Prostate gland (tissue), 2 donors: ENCODE data around the gene OR10C1. TPM values are rescaled to one million over a fixed set of nuclear protein-coding genes. Genes with fewer than 3 reads are reported as not detected.

Experiments
- DNase-seq: peaks from one replicate; pipeline ENCODE4 v3.0.0-alpha.2; 2019; ENCODE audit warnings: low spot score
- H3K27ac ChIP-seq, 2 donors: fragments of 200-600 bp; sonication (generic); 2 replicates each; pipeline ENCODE4 v1.5.1; 2017 to 2019
- H3K27me3 ChIP-seq: fragments of 200-600 bp; sonication (generic); replicated peaks from 2 replicates; pipeline ENCODE4 v1.5.1; 2019; ENCODE audit not compliant: insufficient read depth
- H3K36me3 ChIP-seq, 2 donors: fragments of 200-600 bp; sonication (generic); 1 replicate in 1 of 2; 2 replicates in 1 of 2; pipeline versions ENCODE4 v1.5.1 to v1.8.1; 2017 to 2019
- H3K4me1 ChIP-seq: fragments of 200-600 bp; sonication (generic); replicated peaks from 2 replicates; pipeline ENCODE4 v1.5.1; 2019
- H3K4me3 ChIP-seq, 2 donors: fragments of 200-600 bp; sonication (generic); 2 replicates each; pipeline ENCODE4 v1.5.1; 2017 to 2019
- H3K9me3 ChIP-seq: fragments of 200-600 bp; sonication (generic); 2 replicates; pipeline ENCODE4 v1.5.1; 2017
- CTCF ChIP-seq, 4 experiments: fragments of 200-600 bp in 2 of 4; fragments of 450-650 bp in 2 of 4; sonication (generic) in 2 of 4; IDR thresholded peaks; 1 replicate in 3 of 4; 2 replicates in 1 of 4; pipeline ENCODE4 v1.5.1; 2016 to 2019; ENCODE audit warnings: antibody characterized with exemption in 4 of 4, mild to moderate bottlenecking in 2 of 4, moderate library complexity in 2 of 4
- POLR2A ChIP-seq: fragments of 450-650 bp; IDR thresholded peaks from one replicate; pipeline ENCODE4 v1.6.1; 2016; ENCODE audit warnings: antibody characterized with exemption, mild to moderate bottlenecking
- POLR2AphosphoS5 ChIP-seq: sonication (generic); formaldehyde crosslinking; IDR thresholded peaks from one replicate; pipeline ENCODE4 v1.6.1; 2017; ENCODE audit warnings: antibody characterized with exemption
- WGBS: methylation state at CpG from one replicate; pipeline ENCODE4 v1.1.5; 2018; 5-methylcytosine and 5-hydroxymethylcytosine counted together
- intact Hi-C: fragments of 100-400 bp; cut with DNase I; formaldehyde crosslinking; loops from one replicate; pipeline ENCODE4 v1.14.2; 2022
- total RNA-seq, 2 donors: library from RNA; depleted of rRNA; stranded (reverse); fragments of >200 nt; gene quantifications; one replicate each; pipeline ENCODE4 v1.1.0, GENCODE V29; 2016

OR10C1 gene
- not detected for total RNA-seq

DNA sequence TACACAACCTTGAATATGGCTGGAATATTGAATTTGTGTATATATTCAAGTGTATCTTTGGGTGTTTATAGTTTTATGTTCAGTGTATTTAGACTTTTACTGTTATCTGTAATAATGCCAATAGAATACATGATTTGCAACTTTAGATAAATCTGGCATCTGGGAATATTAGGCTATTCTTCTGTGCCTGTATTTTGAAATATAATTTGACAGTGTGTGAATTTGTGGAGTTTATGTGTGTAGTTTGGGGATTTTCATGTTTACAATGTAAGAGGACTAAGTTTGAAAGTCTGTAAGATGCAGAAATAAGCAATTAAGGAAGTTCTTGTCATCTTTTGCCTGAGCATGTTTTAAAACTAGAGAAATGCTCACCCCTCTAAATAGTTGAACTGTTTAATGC is at the start of gene OR10C1:
TSS of gene OR10C1 (plus strand) at position 301 of the 400 bp plus-strand sequence. CDS start 710 bp downstream, outside the sequence.
- H3K9me3 ChIP-seq = no peaks in the 10 kb centered on the region
- no peak within 1 kb of the TSS for H3K4me3 ChIP-seq
- no peaks in the 10 kb centered on the region for H3K27me3 ChIP-seq
- H3K36me3 ChIP-seq = no peaks in the 10 kb centered on the region
- no peak for DNase-seq
- TF ChIP-seq POLR2AphosphoS5 (no peak), CTCF (IDR thresholded peaks at IDR 0.05) (no peak), POLR2A (no peak)
- intact Hi-C loops = no loop called here
- no peaks in the 10 kb centered on the region for H3K4me1 ChIP-seq
- no peak within 1 kb of the TSS for H3K27ac ChIP-seq

GRCh38 chr6:29395331-29395730 is 43.8 kb upstream of the OR10C1 start, which contains the start of gene OR12D2:
TSS of gene OR12D2 (plus strand) at chr6:29395631. CDS start at chr6:29396700, 1,069 bp downstream.
- intact Hi-C loops = no loop called here
- Histone ChIP-seq H3K27ac (no peak within 1 kb of the TSS), H3K4me1 (no peaks in the 10 kb centered on the region), H3K27me3 (no peaks in the 10 kb centered on the region), H3K4me3 (no peak within 1 kb of the TSS), H3K9me3 (no peaks in the 10 kb centered on the region), H3K36me3 (no peaks in the 10 kb centered on the region)
- no peak for DNase-seq
- TF ChIP-seq CTCF (IDR thresholded peaks at IDR 0.05) (no peak), POLR2A (no peak), POLR2AphosphoS5 (no peak)

GRCh38 chr6:29399525-29399924 is 39.6 kb upstream of the OR10C1 start:
- intact Hi-C loops = no loop called here
- H3K27ac ChIP-seq = no peak overlapping the region

DNA sequence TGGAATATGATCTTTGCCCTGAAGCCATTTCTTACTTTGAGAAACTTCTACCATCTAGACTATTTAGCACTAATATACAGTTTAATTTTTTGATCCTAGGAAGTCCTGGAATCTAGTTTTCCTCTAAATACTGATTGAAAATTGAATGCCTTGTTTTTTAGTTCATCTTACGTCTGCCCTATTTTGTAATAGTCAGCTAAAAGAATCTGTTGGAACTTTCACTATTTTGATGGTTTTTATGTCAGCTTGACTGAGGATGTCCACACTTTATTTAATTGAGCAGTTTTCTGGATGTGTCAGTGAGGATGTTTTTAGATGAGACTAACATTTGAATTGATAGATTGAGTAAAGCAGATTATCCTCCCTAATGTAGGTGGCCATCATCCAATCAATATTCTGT is 35.3 kb upstream of the OR10C1 start:
- no peak for TF ChIP-seq CTCF (IDR thresholded peaks at IDR 0.05)
- Histone ChIP-seq H3K27ac (no peak overlapping the region), H3K36me3 (no peaks in the 10 kb centered on the region), H3K4me1 (no peaks in the 10 kb centered on the region), H3K4me3 (no peak overlapping the region), H3K9me3 (no peaks in the 10 kb centered on the region), H3K27me3 (no peaks in the 10 kb centered on the region)
- DNase-seq = no peak
- WGBS = 93% methylated on average over 1 of the region's 1 CpG
- intact Hi-C loops = no loop called here

More at GRCh38 chr6:29399525-29399924, 39.6 kb upstream of the OR10C1 start:
- TF ChIP-seq CTCF (IDR thresholded peaks at IDR 0.05) (no peak), POLR2A (no peak), POLR2AphosphoS5 (no peak)
- H3K36me3 ChIP-seq = no peaks in the 10 kb centered on the region
- H3K4me3 ChIP-seq = no peak overlapping the region
- H3K4me1 ChIP-seq = no peaks in the 10 kb centered on the region
- DNase-seq = no peak
- no peaks in the 10 kb centered on the region for H3K9me3 ChIP-seq
- H3K27me3 ChIP-seq = no peaks in the 10 kb centered on the region
- WGBS = 89% methylated on average over 2 of the region's 2 CpGs

DNA sequence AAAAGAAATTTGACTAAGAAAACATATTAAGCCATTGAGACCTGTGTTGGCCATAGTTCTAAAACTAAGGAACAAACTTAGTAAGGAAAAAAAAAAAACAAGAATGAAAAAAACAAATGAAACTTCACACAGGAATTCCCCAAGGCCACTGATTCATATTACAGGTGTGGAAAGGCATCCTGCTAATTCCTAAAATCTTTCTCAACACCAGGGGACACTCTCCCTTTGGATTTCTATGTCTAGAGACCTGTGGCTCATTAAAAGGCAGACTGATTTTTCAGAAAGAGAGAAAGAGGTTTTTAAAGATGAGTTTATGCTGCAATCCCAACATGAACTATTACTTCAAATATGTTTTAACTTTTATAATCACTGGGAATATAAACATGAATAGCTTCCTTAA is 24.5 kb upstream of the OR10C1 start, which contains the start of gene OR12D1:
TSS of gene OR12D1 (plus strand) at position 341 of the 400 bp plus-strand sequence.
- intact Hi-C loops = no loop called here
- Histone ChIP-seq H3K27me3 (no peaks in the 10 kb centered on the region), H3K4me3 (no peak within 1 kb of the TSS), H3K27ac (no peak within 1 kb of the TSS), H3K9me3 (no peaks in the 10 kb centered on the region), H3K36me3 (no peaks in the 10 kb centered on the region), H3K4me1 (no peaks in the 10 kb centered on the region)
- no peak for DNase-seq
- TF ChIP-seq CTCF (IDR thresholded peaks at IDR 0.05) = no peak
- TF ChIP-seq POLR2AphosphoS5 = no peak
- TF ChIP-seq POLR2A = no peak
